DMS153 treated with DMSO at 0.1 percent for 48 hours (cell line): ENCODE data around the gene ESYT3.
A peak's percentile ranks its signal among the peaks of the same experiment; 100 is the strongest.

ENCODE experiments used
- DNase-seq: peaks from one replicate; lab custom pipeline; 2025; ENCODE audit not compliant: unreplicated experiment; lab: John Stamatoyannopoulos, UW

The ESYT3 gene

GRCh38 chr3:138434276-138434874, at the start of gene ESYT3:
ESYT3 (plus strand) TSS chr3:138434616; CDS start chr3:138434799, 183 bp downstream.
- peak; percentile 60 for DNase-seq

- no peak for DNase-seq
Measured at GRCh38 chr3:138384976-138385375, 49.4 kb upstream of the ESYT3 start.

- DNase-seq: no peak
Measured at GRCh38 chr3:138389144-138389601, 45.2 kb upstream of the ESYT3 start.

- no peak for DNase-seq
Measured at GRCh38 chr3:138389841-138390581, 44.4 kb upstream of the ESYT3 start.

GRCh38 chr3:138390582-138390932, 43.9 kb upstream of the ESYT3 start:
- no peak for DNase-seq

GRCh38 chr3:138394156-138394555, 40.3 kb upstream of the ESYT3 start:
- no peak for DNase-seq

- no peak for DNase-seq
Measured at GRCh38 chr3:138394686-138395085, 39.7 kb upstream of the ESYT3 start.

- no peak for DNase-seq
Measured at GRCh38 chr3:138395865-138396751, 38.3 kb upstream of the ESYT3 start.

- no peak for DNase-seq
Measured at GRCh38 chr3:138396752-138397410, 37.5 kb upstream of the ESYT3 start.

- no peak for DNase-seq
Measured at GRCh38 chr3:138397983-138398382, 36.4 kb upstream of the ESYT3 start.

- DNase-seq: no peak
Measured at GRCh38 chr3:138398791-138399575, 35.4 kb upstream of the ESYT3 start.

GRCh38 chr3:138399766-138400165, 34.6 kb upstream of the ESYT3 start:
- DNase-seq: no peak

- DNase-seq: no peak
Measured at GRCh38 chr3:138400651-138401070, 33.8 kb upstream of the ESYT3 start.

- DNase-seq: no peak
Measured at GRCh38 chr3:138401834-138402233, 32.6 kb upstream of the ESYT3 start.

GRCh38 chr3:138404121-138404520, 30.3 kb upstream of the ESYT3 start:
- DNase-seq: no peak

GRCh38 chr3:138405001-138405400, 29.4 kb upstream of the ESYT3 start:
- DNase-seq: no peak

GRCh38 chr3:138405486-138405885, 28.9 kb upstream of the ESYT3 start:
- DNase-seq: no peak

GRCh38 chr3:138406606-138407005, 27.8 kb upstream of the ESYT3 start:
- no peak for DNase-seq

- no peak for DNase-seq
Measured at GRCh38 chr3:138407236-138407907, 27.0 kb upstream of the ESYT3 start.
